ENCODE measurements around the gene PLEKHG4.

Gene PLEKHG4

DNA sequence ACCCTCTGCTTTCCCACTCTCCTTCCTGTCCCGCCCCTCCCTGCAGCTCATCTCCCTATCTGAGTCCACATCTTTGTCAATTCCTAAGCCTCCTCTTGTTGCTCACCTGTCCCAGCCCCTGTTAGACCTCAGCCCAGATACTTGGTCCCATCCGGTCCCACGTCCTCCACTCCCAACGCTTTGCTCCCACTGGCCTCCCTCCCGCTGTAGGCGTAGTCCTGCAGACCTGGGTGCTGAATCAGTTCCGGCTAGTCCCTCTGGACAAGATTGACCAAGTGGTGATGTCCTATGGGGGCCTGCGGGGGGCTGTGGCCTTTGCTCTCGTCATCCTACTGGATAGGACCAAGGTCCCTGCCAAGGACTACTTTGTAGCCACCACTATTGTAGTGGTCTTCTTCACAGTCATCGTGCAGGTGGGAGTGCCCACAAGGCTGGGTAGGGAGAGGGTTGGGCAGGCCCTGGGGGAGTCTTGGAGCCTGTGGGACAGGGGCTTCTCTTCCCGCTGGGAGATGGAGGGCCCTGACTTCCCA, 22.6 kb upstream of the PLEKHG4 start:
- no peak overlapping the region for H3K4me3 ChIP-seq
- H3K27ac ChIP-seq, result no peak overlapping the region
- H4K20me1 ChIP-seq, result peaks cover 0 to 6% (median 0%) of the 10 kb centered on the region in 11 experiments; a peak in 1 of 22 replicates
- no peak overlapping the region for H3K4me2 ChIP-seq
- H3K27me3 ChIP-seq, result no peaks in the 10 kb centered on the region
- H3K4me1 ChIP-seq, result peaks cover 4 to 22% (median 16%) of the 10 kb centered on the region in 10 experiments; a peak in 13 of 20 replicates
- no peak overlapping the region for H3K9ac ChIP-seq
- no peaks in the 10 kb centered on the region for H3K36me3 ChIP-seq
- H3K9me3 ChIP-seq (replicated peaks in 1 of 11), result no peaks in the 10 kb centered on the region
- TF ChIP-seq Cebpa-rat (IDR thresholded peaks at IDR 0.05), result no peak

DNA sequence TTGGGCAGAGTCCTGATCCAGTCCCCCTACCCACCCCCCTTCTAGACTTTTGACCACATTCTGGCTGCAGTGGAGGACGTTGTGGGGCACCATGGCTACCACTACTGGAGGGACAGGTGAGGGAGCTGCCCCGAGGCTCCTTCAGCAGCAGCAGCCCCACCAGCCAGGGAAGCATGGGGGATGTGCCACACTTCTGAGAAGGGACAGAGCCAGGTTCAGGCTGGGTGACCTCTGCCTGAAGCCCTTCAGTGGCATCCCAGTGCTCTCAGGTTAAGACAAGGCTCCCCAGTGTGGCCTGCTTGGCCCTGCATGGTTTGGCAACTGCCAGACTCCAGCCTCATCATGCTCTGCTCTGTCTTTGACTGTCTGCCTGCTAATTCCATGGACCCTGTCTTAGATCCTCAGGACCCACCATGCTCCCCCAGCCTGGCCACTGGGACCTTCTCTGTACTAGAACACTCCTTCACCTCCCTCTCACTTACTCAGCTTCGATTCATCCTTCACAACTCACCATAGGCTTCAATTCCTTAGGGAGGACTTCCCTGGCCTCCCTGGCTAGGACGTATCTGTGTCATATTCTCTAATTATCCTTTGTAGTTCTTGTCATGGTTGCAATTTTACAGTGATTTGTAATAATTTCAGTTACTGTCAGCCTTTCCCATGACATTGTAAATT, 21.7 kb upstream of the PLEKHG4 start:
- no peak overlapping the region; a peak in 1 of 22 replicates for H3K9ac ChIP-seq
- H4K20me1 ChIP-seq, result peaks cover 0 to 6% (median 0%) of the 10 kb centered on the region in 11 experiments; a peak in 1 of 22 replicates
- no peak overlapping the region for H3K27ac ChIP-seq
- no peaks in the 10 kb centered on the region for H3K9me3 ChIP-seq (replicated peaks in 1 of 11)
- H3K4me1 ChIP-seq, result peaks cover 1 to 18% (median 14%) of the 10 kb centered on the region in 10 experiments; a peak in 13 of 20 replicates
- no peak overlapping the region for H3K4me3 ChIP-seq
- no peak for TF ChIP-seq Cebpa-rat (IDR thresholded peaks at IDR 0.05)
- H3K36me3 ChIP-seq, result no peaks in the 10 kb centered on the region
- no peak overlapping the region for H3K4me2 ChIP-seq
- H3K27me3 ChIP-seq, result no peaks in the 10 kb centered on the region

DNA sequence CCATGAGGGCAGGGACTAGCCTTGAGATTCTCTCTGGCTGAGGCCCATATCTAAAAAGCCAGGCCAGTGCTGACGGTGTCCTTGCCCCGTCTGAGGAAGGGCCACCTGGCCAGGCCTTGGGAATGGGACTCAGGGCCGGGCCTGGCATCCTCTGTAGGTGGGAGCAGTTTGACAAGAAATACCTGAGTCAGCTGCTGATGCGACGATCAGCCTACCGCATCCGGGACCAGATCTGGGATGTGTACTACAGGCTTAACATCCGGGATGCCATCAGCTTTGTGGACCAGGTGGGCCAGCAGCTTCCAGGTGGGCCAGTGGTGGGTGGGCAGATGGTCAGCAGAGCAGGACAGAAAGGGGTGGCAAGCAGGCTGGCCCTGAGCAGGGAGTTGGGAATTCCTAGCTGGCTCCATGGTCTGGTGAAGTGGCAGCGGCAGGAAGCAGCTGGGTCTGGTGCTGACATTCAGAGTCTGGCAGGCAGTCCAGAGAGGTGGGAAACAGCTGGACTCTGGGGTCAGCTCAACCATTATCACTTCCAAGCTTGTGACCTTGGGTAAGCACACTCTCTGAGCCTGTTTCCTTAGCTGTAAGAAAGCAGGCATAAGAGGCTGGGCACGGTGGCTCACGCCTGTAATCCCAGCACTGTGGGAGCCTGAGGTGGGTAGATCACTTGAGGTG, 21.0 kb upstream of the PLEKHG4 start:
- Histone ChIP-seq H3K4me3 (no peak overlapping the region), H3K9me3 (replicated peaks in 1 of 11) (no peaks in the 10 kb centered on the region), H3K27ac (no peak overlapping the region), H3K9ac (peak overlapping the region in 2 of 11 experiments; percentile 4 to 11; a peak in 2 of 22 replicates), H3K27me3 (no peaks in the 10 kb centered on the region), H4K20me1 (peaks cover 0 to 6% (median 0%) of the 10 kb centered on the region in 11 experiments; a peak in 1 of 22 replicates), H3K36me3 (no peaks in the 10 kb centered on the region), H3K4me2 (no peak overlapping the region), H3K4me1 (peaks cover 0 to 15% (median 10%) of the 10 kb centered on the region in 10 experiments; a peak in 13 of 20 replicates)
- TF ChIP-seq Cebpa-rat (IDR thresholded peaks at IDR 0.05), result no peak

DNA sequence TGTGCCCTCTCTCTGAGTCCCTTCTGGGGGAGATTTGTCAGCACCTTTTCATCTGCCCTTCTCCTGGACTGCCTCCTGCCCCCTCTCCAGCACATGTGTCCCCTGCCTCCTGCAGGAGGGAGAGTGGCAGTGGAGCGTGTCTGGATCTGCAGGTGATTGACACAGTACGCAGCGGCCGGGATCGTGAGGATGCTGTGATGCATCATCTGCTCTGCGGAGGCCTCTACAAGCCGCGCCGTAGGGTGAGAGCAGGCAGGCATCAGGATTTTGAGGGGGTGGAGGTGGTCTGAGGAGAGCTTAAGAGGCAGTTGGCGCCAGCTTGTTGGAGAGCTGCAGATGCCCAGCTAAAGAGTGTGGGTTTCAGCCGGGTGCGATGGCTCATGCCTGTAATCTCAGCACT, 19.6 kb upstream of the PLEKHG4 start:
- H3K4me3 ChIP-seq, result no peak overlapping the region
- TF ChIP-seq Cebpa-rat (IDR thresholded peaks at IDR 0.05), result no peak
- no peak overlapping the region for H3K27ac ChIP-seq
- H4K20me1 ChIP-seq, result peaks cover 0 to 6% (median 0%) of the 10 kb centered on the region in 11 experiments; a peak in 1 of 22 replicates
- peak overlapping the region in 1 of 11 experiments; percentile 27; a peak in 1 of 22 replicates for H3K9ac ChIP-seq
- H3K9me3 ChIP-seq (replicated peaks in 1 of 11), result no peaks in the 10 kb centered on the region
- no peak overlapping the region for H3K4me2 ChIP-seq
- peaks cover 0 to 23% (median 19%) of the 10 kb centered on the region in 10 experiments; a peak in 16 of 20 replicates for H3K4me1 ChIP-seq
- no peaks in the 10 kb centered on the region for H3K36me3 ChIP-seq
- no peaks in the 10 kb centered on the region; a peak in 2 of 22 replicates for H3K27me3 ChIP-seq

DNA sequence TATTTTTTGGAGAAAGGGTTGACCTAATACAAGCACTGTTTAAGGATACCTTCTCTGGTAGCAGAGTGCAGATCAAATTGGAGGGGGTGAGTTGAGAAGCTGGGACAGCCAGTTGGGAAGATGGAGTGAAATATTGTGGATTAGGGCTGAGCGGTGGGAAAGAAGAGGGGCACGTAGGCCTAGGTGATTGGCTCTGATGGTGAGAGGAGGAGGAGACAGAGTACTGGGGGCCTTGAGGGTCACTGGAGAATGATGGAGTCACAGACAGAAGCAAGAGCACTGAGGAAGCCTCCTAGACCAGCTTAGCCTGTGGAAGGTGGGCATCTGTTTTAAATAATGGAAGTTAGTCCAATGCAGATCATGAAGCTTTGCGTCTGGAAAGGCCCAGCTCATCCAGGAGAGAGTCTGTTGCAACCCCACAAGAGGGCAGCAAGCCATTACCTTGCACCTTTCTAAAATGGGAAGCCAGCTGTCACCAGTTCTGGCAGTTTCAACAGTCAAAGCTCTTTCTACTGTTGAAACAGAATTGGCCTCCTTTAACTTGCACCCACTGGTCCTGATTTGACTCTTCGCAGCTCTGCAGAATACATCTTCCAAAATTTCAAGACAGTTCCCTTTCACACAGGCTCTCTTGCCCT, 18.8 kb upstream of the PLEKHG4 start:
- Histone ChIP-seq H3K9ac (peak overlapping the region in 4 of 11 experiments; percentile 0 to 46 (median 22); a peak in 5 of 22 replicates), H3K4me1 (peaks cover under 1 to 23% (median 20%) of the 10 kb centered on the region in 10 experiments; a peak in 17 of 20 replicates), H3K4me3 (no peak overlapping the region), H3K27me3 (no peaks in the 10 kb centered on the region; a peak in 2 of 22 replicates), H3K9me3 (replicated peaks in 1 of 11) (no peaks in the 10 kb centered on the region), H4K20me1 (peaks cover 0 to 6% (median 0%) of the 10 kb centered on the region in 11 experiments; a peak in 1 of 22 replicates), H3K4me2 (peak overlapping the region in 5 of 11 experiments; percentile 24 to 45 (median 34); a peak in 6 of 22 replicates), H3K36me3 (no peaks in the 10 kb centered on the region), H3K27ac (no peak overlapping the region)
- no peak for TF ChIP-seq Cebpa-rat (IDR thresholded peaks at IDR 0.05)

DNA sequence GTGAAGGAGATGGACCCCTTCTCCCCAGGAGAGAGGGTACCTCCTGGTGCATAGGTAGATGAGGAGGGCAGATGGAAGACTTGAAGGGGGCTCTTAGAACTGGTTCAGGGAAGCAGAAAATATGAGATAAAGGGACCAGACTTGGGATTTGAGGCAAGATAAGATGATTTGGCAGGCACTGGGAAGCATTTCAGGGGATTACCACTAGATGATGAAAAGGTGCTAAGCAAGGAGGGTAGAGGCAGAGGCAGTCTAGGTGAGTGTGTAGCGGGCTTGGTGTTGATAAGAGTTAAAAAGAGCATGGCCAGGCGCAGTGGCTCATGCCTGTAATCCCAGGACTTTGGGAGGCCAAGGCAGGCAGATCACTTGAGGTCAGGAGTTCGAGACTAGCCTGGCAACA, 16.1 kb upstream of the PLEKHG4 start:
- Histone ChIP-seq H3K9me3 (replicated peaks in 1 of 11) (no peaks in the 10 kb centered on the region), H3K27me3 (no peaks in the 10 kb centered on the region; a peak in 2 of 22 replicates), H3K27ac (no peak overlapping the region), H3K4me3 (no peak overlapping the region), H3K4me2 (no peak overlapping the region), H3K4me1 (peaks cover 10 to 30% (median 25%) of the 10 kb centered on the region in 10 experiments), H3K9ac (no peak overlapping the region), H3K36me3 (no peaks in the 10 kb centered on the region), H4K20me1 (no peaks in the 10 kb centered on the region; a peak in 1 of 22 replicates)
- no peak for TF ChIP-seq Cebpa-rat (IDR thresholded peaks at IDR 0.05)

DNA sequence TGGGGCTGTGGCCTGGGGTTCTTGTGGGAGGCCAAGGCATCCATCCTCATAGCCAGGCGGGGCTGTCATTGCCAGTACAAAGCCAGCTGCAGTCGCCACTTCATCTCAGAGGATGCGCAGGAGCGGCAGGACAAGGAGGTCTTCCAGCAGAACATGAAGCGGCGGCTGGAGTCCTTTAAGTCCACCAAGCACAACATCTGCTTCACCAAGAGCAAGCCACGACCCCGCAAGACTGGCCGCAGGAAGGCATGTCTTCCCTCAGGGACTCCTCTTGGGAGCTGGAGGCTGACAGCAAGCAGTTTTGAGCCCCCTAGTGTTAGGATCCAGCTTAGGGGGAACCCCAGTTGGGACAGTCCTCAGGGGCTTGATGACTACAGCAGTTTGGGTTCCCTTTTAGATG, 15.1 kb upstream of the PLEKHG4 start:
- Histone ChIP-seq H3K27ac (no peak overlapping the region), H3K27me3 (no peaks in the 10 kb centered on the region; a peak in 2 of 22 replicates), H3K36me3 (no peaks in the 10 kb centered on the region), H3K4me1 (peaks cover 18 to 31% (median 25%) of the 10 kb centered on the region in 10 experiments), H3K4me3 (no peak overlapping the region), H4K20me1 (no peaks in the 10 kb centered on the region; a peak in 1 of 22 replicates), H3K4me2 (peak overlapping the region in 8 of 11 experiments; percentile 28 to 56 (median 36); a peak in 16 of 22 replicates), H3K9me3 (replicated peaks in 1 of 11) (no peaks in the 10 kb centered on the region), H3K9ac (0 out of 22 replicates have a peak overlapping the region, but pooled peaks of 1 of the 11 experiments have one; percentile 8)
- TF ChIP-seq Cebpa-rat (IDR thresholded peaks at IDR 0.05), result no peak

DNA sequence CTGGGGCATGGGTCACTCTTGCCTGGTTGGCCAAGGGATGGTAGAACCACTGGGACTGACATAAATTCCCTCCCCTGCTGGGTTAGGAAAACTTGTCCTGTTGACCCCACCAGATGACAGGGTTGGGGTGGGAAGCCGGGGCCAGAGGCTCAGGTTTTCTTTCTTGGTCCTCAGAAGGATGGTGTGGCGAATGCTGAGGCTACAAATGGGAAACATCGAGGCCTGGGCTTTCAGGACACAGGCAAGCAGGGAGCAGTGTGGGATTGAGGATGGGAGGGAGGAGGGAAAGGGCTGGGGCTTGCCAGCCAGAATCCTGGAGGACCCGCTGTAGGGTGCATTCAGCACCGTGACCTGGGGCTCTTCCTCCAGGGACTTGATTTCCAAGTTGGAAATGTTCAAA, 14.5 kb upstream of the PLEKHG4 start:
- Histone ChIP-seq H4K20me1 (no peaks in the 10 kb centered on the region; a peak in 1 of 22 replicates), H3K36me3 (no peaks in the 10 kb centered on the region), H3K4me2 (peak overlapping the region in 6 of 11 experiments; percentile 28 to 56 (median 36); a peak in 10 of 22 replicates), H3K4me3 (no peak overlapping the region), H3K9me3 (replicated peaks in 1 of 11) (no peaks in the 10 kb centered on the region), H3K27ac (no peak overlapping the region), H3K27me3 (no peaks in the 10 kb centered on the region; a peak in 2 of 22 replicates), H3K4me1 (peaks cover 18 to 33% (median 25%) of the 10 kb centered on the region in 10 experiments), H3K9ac (no peak overlapping the region)
- TF ChIP-seq Cebpa-rat (IDR thresholded peaks at IDR 0.05), result no peak
